Activated B cell treated with CpG ODN at 0.5 μM for 24 hours (primary cell): ENCODE data around the gene CLOCK. TPM values are rescaled to one million over a fixed set of nuclear protein-coding genes. Genes with fewer than 3 reads are reported as not detected.
A peak's percentile ranks its signal among the peaks of the same experiment; 100 is the strongest.

Experiments used
- ATAC-seq: fragments of 200-7000 bp; cut with Tn5 transposase; one replicate; pipeline ENCODE4 v1.10.0; 2021; ENCODE audit warnings: low read depth, mild to moderate bottlenecking, moderate library complexity
- CTCF ChIA-PET: fragments of 350-600 bp; sonication (Branson Sonifier 250); formaldehyde crosslinking; loops from one replicate; lab custom pipeline; 2021; ENCODE audit warnings: antibody characterized with exemption; lab: Charles Lee
- POLR2A ChIA-PET: fragments of 350-600 bp; sonication (Branson Sonifier 250); formaldehyde crosslinking; loops from one replicate; lab custom pipeline; 2021; ENCODE audit warnings: antibody characterized with exemption; lab: Charles Lee
- DNase-seq: peaks from one replicate; pipeline ENCODE4 v3.0.0; 2022
- H3K27ac Mint-ChIP-seq: one replicate; pipeline ENCODE4 v1.8.0; 2020; ENCODE audit warnings: mixed read lengths
- H3K27me3 Mint-ChIP-seq: one replicate; pipeline ENCODE4 v1.8.0; 2021; ENCODE audit warnings: mixed read lengths
- H3K36me3 Mint-ChIP-seq: one replicate; pipeline ENCODE4 v1.8.0; 2021; ENCODE audit warnings: low read depth, mixed read lengths
- H3K4me1 Mint-ChIP-seq: one replicate; pipeline ENCODE4 v1.8.0; 2021; ENCODE audit warnings: mixed read lengths
- H3K4me3 Mint-ChIP-seq: one replicate; pipeline ENCODE4 v1.8.0; 2020; ENCODE audit warnings: mild to moderate bottlenecking, mixed read lengths
- H3K9me3 Mint-ChIP-seq: one replicate; pipeline ENCODE4 v1.8.0; 2020; ENCODE audit warnings: mixed read lengths
- intact Hi-C: fragments of 100-400 bp; cut with micrococcal nuclease; formaldehyde crosslinking; loops from one replicate; pipeline ENCODE4 v1.15.1; 2024
- total RNA-seq: library from RNA; stranded (reverse); gene quantifications from 2 replicates; pipeline ENCODE4 v1.2.3, GENCODE V29; 2022
- TF ChIP-seq, protein P1 (sequence below): fragments of 200-600 bp; IDR thresholded peaks from one replicate; pipeline ENCODE4 v1.8.0; 2022; ENCODE audit warnings: antibody characterized with exemption, mild to moderate bottlenecking

The CLOCK gene
- total RNA-seq, 1 donor from 2014 or later: 12.9 TPM

DNA sequence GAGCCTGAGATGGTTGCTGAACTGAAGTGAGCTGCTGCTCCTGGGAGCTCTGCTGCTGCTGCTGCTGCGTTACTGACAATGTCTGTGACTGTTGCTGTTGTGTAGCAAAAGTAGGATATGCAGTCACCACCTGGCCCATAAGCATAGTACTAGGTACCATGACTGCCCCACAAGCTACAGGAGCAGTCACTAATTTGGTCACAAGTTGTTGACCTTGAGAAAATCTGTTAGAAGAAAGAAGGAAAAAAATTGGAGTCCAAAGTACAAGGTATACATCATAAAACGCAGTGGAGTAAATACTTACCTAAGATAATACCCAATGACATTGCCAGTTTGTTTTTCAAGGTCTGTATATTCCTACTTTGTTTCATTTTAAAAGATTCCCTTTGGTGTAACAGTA lies 108.4 kb downstream of the CLOCK start:
- Mint-ChIP-seq H3K4me3 (no peak overlapping the region), H3K27ac (no peak overlapping the region), H3K36me3 (peaks cover 71% of the 10 kb centered on the region), H3K9me3 (no peaks in the 10 kb centered on the region), H3K4me1 (peaks cover 5% of the 10 kb centered on the region), H3K27me3 (no peaks in the 10 kb centered on the region)
- ATAC-seq (no peak), DNase-seq (no peak)
- intact Hi-C loops: no loop called here
- TF ChIP-seq, protein P1, sequence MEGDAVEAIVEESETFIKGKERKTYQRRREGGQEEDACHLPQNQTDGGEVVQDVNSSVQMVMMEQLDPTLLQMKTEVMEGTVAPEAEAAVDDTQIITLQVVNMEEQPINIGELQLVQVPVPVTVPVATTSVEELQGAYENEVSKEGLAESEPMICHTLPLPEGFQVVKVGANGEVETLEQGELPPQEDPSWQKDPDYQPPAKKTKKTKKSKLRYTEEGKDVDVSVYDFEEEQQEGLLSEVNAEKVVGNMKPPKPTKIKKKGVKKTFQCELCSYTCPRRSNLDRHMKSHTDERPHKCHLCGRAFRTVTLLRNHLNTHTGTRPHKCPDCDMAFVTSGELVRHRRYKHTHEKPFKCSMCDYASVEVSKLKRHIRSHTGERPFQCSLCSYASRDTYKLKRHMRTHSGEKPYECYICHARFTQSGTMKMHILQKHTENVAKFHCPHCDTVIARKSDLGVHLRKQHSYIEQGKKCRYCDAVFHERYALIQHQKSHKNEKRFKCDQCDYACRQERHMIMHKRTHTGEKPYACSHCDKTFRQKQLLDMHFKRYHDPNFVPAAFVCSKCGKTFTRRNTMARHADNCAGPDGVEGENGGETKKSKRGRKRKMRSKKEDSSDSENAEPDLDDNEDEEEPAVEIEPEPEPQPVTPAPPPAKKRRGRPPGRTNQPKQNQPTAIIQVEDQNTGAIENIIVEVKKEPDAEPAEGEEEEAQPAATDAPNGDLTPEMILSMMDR: no peak
- POLR2A ChIA-PET: interaction anchor here (0.6 kb wide), 1 partner anchor 12 kb away, joined by 5 read pairs; no protein-coding TSS in a partner anchor
- CTCF ChIA-PET: no interaction called here

DNA sequence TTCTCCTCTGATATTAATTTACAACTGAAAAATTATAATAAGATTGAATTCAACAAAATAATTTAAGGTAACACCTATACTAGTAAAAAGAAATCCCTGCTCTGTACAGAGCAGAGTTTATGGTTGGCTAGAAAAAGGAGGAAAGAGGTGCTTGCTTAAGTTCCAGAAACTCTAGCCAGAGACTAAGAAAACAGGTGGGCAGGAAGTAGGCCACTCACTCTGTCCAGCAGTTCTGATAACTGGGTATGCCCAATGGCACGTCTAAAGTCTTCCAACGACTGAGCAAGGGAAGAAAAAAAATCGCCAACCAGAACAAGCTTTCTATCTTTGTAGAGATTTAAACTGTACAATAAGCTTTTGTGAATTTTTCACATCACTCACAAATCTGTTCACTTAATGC lies 108.9 kb downstream of the CLOCK start:
- Mint-ChIP-seq H3K36me3 (peaks cover 75% of the 10 kb centered on the region), H3K27me3 (no peaks in the 10 kb centered on the region), H3K4me3 (no peak overlapping the region), H3K27ac (no peak overlapping the region), H3K4me1 (peaks cover 5% of the 10 kb centered on the region), H3K9me3 (no peaks in the 10 kb centered on the region)
- ChIA-PET POLR2A (interaction anchor here (0.5 to 0.6 kb wide), 2 partner anchors 12 to 22 kb away, joined by 3 to 5 read pairs; no protein-coding TSS in a partner anchor), CTCF (no interaction called here)
- no peak for ATAC-seq
- intact Hi-C loops: no loop called here
- TF ChIP-seq, protein P1: no peak
- DNase-seq: no peak

DNA sequence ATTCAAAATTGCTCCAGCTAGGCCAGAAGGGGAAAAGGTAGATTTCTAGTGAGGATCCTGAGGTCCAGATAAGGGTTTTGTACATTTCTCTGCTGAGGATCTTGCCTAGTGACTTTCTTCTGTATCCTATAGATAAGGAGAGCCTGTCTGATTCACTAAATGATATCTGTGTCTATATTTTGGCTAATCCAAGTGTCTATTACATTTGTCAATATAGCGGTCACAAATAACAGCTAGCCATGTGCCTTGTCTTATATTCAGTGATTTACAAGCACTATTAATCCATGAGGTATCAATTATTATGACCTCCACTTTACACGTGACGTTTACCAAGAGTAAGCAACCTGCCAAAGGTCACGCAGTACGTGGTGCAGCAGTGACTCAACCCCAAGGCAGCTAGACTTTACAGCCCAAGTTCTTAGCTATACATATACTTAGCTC lies 109.3 kb downstream of the CLOCK start:
- H3K27ac Mint-ChIP-seq: no peak overlapping the region
- TF ChIP-seq, protein P1: no peak
- intact Hi-C loops: no loop called here
- ChIA-PET POLR2A (interaction anchor here (0.5 kb wide), 1 partner anchor 21 kb away, joined by 3 read pairs; no protein-coding TSS in a partner anchor), CTCF (no interaction called here)
- no peaks in the 10 kb centered on the region for H3K9me3 Mint-ChIP-seq
- H3K36me3 Mint-ChIP-seq: peaks cover 74% of the 10 kb centered on the region
- DNase-seq: no peak
- H3K4me1 Mint-ChIP-seq: peaks cover 5% of the 10 kb centered on the region
- no peak for ATAC-seq
- H3K4me3 Mint-ChIP-seq: no peak overlapping the region
- no peaks in the 10 kb centered on the region for H3K27me3 Mint-ChIP-seq

DNA sequence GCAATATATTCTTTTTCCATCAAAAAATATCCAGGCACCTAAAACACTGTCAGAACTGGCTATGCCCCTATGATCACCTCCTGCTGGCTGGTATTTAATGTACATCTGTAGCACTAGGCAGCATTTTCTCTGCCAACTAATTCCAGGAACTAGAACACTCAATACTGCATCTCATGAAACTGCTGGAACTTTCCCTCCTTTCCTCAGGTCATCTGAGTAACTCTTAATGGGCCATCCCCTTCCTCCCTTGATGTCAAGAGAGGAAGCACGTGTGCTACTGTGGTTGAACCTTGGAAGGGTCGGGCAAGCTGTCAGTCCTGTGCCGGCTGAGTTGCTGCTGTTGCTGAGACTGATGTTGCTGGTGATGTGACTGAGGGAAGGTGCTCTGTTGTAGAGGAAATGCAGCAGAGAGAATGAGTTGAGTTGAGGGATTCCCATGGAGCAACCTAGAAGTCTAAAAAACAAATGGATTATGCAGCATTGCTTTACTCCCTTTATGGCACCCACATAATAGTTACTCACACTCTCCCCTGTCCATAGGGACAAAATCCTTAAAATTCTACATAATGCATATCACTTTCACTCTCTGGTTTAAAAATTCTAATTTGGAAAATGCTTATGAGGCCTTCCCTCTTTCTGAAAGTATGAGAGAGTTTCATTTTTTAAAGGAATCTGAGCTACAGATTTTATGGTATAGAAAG lies 111.4 kb downstream of the CLOCK start:
- CTCF ChIA-PET: no interaction called here
- DNase-seq (no peak), ATAC-seq (peak; percentile 18)
- POLR2A ChIA-PET: no interaction called here
- no peak overlapping the region for H3K4me3 Mint-ChIP-seq
- intact Hi-C loops: no loop called here
- peaks cover 5% of the 10 kb centered on the region for H3K4me1 Mint-ChIP-seq
- H3K27me3 Mint-ChIP-seq: no peaks in the 10 kb centered on the region
- TF ChIP-seq, protein P1: no peak
- no peaks in the 10 kb centered on the region for H3K9me3 Mint-ChIP-seq
- peaks cover 72% of the 10 kb centered on the region for H3K36me3 Mint-ChIP-seq
- peak overlapping the region; percentile 32 for H3K27ac Mint-ChIP-seq

DNA sequence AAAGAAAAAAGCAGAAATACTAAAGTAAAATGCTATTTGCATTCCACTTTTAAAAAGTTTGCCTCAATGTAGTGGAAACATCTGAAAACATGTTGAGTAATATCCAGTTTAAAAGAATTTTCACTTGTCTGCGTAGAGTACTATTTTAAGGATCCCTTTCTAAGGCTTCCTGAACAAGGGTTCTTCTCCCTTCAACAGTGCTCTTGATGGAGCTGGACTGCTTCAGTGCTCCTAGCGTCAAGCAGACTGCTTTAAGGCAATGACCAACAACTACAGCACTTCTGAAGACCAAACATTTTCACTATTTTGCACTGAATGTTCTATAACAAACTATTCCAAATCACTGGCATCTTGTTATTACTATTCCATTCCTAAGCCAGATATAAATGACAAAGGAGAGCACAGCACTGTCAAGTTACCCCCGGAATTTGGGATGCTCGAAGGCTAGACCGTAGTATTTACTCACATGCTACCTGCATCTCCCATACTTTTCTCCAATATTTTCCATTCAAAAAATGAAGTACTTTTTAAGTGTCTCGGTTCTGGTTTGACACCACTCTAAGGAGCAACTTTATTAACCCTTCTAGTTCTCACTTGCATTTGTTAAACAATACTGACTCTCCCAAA lies 114.9 kb downstream of the CLOCK start:
- DNase-seq (no peak), ATAC-seq (no peak)
- Mint-ChIP-seq H3K27me3 (no peaks in the 10 kb centered on the region), H3K27ac (no peak overlapping the region), H3K9me3 (no peaks in the 10 kb centered on the region), H3K4me3 (no peak overlapping the region), H3K36me3 (peaks cover 75% of the 10 kb centered on the region), H3K4me1 (peaks cover 5% of the 10 kb centered on the region)
- POLR2A ChIA-PET: no interaction called here
- CTCF ChIA-PET: no interaction called here
- intact Hi-C loops: no loop called here
- TF ChIP-seq, protein P1: no peak
